ENCODE results near the gene WBP2. TPM values are rescaled to one million over a fixed set of nuclear protein-coding genes. Genes with fewer than 3 reads are reported as not detected.

The WBP2 gene
- total RNA-seq, 2 donors from 2014 or later = 44.2 to 49.5 TPM

DNA sequence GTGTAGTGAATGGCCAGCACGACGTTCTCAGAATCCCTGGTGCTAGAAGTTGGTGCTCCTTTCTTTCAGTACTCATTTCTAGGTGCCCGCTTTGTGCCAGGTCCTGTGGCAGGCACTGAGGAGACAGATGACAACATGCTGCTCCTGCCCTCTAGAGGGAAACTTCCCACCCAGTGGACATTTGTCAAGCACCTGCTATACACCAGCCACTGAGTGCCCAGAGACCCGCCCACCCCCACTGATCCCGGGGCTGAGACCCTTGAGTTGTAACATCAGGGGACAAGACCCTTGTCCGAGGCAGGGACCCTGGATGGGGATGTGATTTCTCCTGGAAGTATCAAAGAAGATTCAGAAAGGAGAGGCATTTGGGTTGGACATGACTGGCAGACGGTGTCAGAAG, 36.0 kb downstream of the WBP2 start:
- TF ChIP-seq POLR2A (IDR thresholded peaks at IDR 0.05) = no peak
- TF ChIP-seq, protein P1, sequence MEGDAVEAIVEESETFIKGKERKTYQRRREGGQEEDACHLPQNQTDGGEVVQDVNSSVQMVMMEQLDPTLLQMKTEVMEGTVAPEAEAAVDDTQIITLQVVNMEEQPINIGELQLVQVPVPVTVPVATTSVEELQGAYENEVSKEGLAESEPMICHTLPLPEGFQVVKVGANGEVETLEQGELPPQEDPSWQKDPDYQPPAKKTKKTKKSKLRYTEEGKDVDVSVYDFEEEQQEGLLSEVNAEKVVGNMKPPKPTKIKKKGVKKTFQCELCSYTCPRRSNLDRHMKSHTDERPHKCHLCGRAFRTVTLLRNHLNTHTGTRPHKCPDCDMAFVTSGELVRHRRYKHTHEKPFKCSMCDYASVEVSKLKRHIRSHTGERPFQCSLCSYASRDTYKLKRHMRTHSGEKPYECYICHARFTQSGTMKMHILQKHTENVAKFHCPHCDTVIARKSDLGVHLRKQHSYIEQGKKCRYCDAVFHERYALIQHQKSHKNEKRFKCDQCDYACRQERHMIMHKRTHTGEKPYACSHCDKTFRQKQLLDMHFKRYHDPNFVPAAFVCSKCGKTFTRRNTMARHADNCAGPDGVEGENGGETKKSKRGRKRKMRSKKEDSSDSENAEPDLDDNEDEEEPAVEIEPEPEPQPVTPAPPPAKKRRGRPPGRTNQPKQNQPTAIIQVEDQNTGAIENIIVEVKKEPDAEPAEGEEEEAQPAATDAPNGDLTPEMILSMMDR (IDR thresholded peaks at IDR 0.05) = no peak
- ATAC-seq (no peak), DNase-seq (no peak)
- peaks cover 14 to 34% of the 10 kb centered on the region in 2 donors for H3K36me3 ChIP-seq (replicated peaks in 1 of 2; ENCODE audit: insufficient read depth in 1 of 2, low read depth in 2 of 2)
- peaks cover 21% of the 10 kb centered on the region for H3K4me1 ChIP-seq
- H3K27me3 ChIP-seq = no peaks in the 10 kb centered on the region
- H3K9me3 ChIP-seq = no peaks in the 10 kb centered on the region
- no peak overlapping the region for H3K27ac ChIP-seq
- intact Hi-C loops (cut with DNase I) = no loop called here
- no peak overlapping the region for H3K4me3 ChIP-seq
- WGBS, 2 donors = 87 to 89% methylated on average over 7 of the region's 7 CpGs

DNA sequence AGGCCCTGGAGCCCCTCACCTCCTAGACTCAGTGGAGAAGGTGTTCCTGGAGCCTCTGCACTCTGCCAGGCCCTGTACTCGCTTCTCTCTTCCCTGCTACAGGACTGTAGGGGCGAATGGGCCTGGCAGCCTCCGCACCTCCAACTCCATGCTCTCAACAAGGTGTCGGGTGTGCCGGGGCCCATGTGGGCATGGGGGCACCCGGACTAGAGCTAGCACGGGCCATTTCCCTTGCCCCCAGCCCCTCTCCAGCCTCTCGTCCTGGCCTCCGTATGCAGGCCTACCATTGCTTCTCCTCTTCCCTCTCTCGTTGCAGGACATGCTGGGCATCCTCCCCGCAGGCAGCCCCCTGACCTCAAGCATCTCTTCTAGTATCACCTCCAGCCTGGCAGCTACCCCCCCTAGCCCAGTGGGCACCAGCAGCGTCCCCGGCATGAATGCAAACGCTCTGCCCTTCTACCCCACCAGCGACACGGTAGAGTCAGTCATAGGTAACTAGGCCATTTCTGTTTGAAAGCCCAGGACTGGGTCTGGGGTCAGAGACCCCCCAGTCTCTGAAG, 36.7 kb downstream of the WBP2 start:
- H3K4me1 ChIP-seq = peaks cover 19% of the 10 kb centered on the region
- intact Hi-C loops (cut with DNase I) = no loop called here
- DNase-seq = no peak
- H3K27ac ChIP-seq = no peak overlapping the region
- H3K27me3 ChIP-seq = no peaks in the 10 kb centered on the region
- H3K36me3 ChIP-seq (replicated peaks in 1 of 2; ENCODE audit: insufficient read depth in 1 of 2, low read depth in 2 of 2) = peaks cover 14 to 38% of the 10 kb centered on the region in 2 donors
- H3K9me3 ChIP-seq = no peaks in the 10 kb centered on the region
- 94 to 95% methylated on average over 14 to 16 of the region's 16 CpGs for WGBS, 2 donors
- ATAC-seq = no peak
- no peak overlapping the region for H3K4me3 ChIP-seq
- TF ChIP-seq, protein P1 (IDR thresholded peaks at IDR 0.05) = no peak
- no peak for TF ChIP-seq POLR2A (IDR thresholded peaks at IDR 0.05)

DNA sequence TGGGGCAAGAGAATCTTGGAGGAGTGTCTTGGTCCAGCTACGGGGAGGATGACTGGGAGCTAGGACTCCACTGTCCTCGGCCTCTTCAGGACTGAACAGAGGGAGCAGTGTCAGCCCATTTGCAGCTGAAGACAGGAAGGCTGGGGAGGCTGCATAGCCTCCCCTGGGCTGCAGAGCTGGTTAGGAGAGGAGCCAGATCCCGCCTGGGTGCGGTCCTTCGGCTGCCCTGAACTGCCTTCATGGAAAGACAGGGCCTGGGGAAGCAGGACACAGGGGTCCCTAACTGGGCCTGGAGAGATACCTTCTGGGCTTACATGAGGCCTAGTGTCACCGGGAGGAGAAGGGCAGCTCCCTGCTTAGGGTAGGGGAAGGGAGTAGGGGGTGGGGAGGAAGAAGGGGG, 37.6 kb downstream of the WBP2 start:
- intact Hi-C loops (cut with DNase I) = no loop called here
- no peak overlapping the region for H3K27ac ChIP-seq
- WGBS, 2 donors = 86 to 93% methylated on average over 3 to 6 of the region's 6 CpGs

DNA sequence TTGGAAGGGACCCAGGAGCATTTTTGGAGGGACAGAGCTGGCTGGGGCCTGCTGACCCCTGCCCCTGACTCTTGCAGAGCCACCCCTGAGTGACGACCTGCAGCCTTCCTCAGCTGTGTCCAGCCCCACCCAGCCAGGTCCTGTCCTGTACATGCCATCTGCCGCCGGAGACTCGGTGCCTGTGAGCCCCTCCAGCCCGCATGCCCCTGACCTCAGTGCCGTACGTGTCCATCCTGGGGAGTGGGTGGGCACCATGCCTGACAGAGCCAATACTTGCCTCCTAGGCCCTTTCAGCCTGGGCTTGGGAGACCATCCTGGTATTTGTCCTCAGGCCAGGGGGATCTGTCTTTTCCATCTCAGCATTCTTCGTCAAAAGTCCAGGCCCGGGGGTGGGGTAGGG, 38.4 kb downstream of the WBP2 start:
- Histone ChIP-seq H3K9me3 (no peaks in the 10 kb centered on the region), H3K4me3 (no peak overlapping the region), H3K27me3 (no peaks in the 10 kb centered on the region), H3K36me3 (replicated peaks in 1 of 2; ENCODE audit: insufficient read depth in 1 of 2, low read depth in 2 of 2) (peaks cover 18 to 50% of the 10 kb centered on the region in 2 donors), H3K4me1 (peaks cover 2% of the 10 kb centered on the region), H3K27ac (no peak overlapping the region)
- DNase-seq = no peak
- no peak for ATAC-seq
- TF ChIP-seq, protein P1 (IDR thresholded peaks at IDR 0.05) = no peak
- TF ChIP-seq POLR2A (IDR thresholded peaks at IDR 0.05) = no peak
- intact Hi-C loops (cut with DNase I) = no loop called here
- 97 to 100% methylated on average over 2 to 7 of the region's 9 CpGs for WGBS, 2 donors

More for the DNA sequence above, 37.6 kb downstream of the WBP2 start:
- Histone ChIP-seq H3K27me3 (no peaks in the 10 kb centered on the region), H3K9me3 (no peaks in the 10 kb centered on the region), H3K4me1 (peaks cover 11% of the 10 kb centered on the region), H3K4me3 (no peak overlapping the region), H3K36me3 (replicated peaks in 1 of 2; ENCODE audit: insufficient read depth in 1 of 2, low read depth in 2 of 2) (peaks cover 14 to 42% of the 10 kb centered on the region in 2 donors)
- TF ChIP-seq POLR2A (IDR thresholded peaks at IDR 0.05) = no peak
- TF ChIP-seq, protein P1 (IDR thresholded peaks at IDR 0.05) = no peak
- ATAC-seq (no peak), DNase-seq (no peak)

DNA sequence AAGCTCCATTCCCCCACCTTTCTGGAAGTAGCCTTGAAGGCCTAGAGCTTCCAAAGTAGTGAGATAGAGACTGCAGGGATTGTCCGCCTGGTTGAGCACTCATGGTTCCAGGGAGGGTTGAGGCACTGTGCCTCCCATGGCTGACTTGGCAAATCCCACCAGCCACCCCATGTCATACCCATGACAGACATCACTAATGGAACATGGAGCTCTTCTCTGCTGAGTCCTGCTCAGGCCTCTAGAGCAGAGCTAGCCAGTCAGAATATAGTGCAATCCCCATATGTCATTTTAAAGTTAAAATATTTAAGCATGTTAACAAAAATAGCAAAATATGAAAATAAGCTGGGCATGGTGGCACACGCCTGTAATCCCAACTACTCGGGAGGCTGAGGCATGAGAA, 39.7 kb downstream of the WBP2 start:
- Histone ChIP-seq H3K4me3 (no peak overlapping the region), H3K4me1 (no peaks in the 10 kb centered on the region), H3K27me3 (no peaks in the 10 kb centered on the region), H3K9me3 (no peaks in the 10 kb centered on the region), H3K27ac (no peak overlapping the region), H3K36me3 (replicated peaks in 1 of 2; ENCODE audit: insufficient read depth in 1 of 2, low read depth in 2 of 2) (peaks cover 14 to 46% of the 10 kb centered on the region in 2 donors)
- ATAC-seq (no peak), DNase-seq (no peak)
- 84 to 94% methylated on average over 2 to 3 of the region's 3 CpGs for WGBS, 2 donors
- TF ChIP-seq POLR2A (IDR thresholded peaks at IDR 0.05) = no peak
- TF ChIP-seq, protein P1 (IDR thresholded peaks at IDR 0.05) = no peak
- intact Hi-C loops (cut with DNase I) = no loop called here

Measured in body of pancreas (tissue), 4 donors.